HTR-8/SVneo (cell line): ENCODE measurements around the gene CYB5RL.
"Not testable (repeated sequence)": the region's sequence is repeated elsewhere in the genome, so short reads cannot be mapped to it uniquely, and the experiment has no call there.

Experiments used
- DNase-seq: peaks from one replicate; pipeline ENCODE4 v3.0.0; 2011; ENCODE audit warnings: low spot score, mixed read lengths; ENCODE audit not compliant: insufficient read length
- FAIRE-seq: peaks from 2 replicates; lab custom pipeline; 2011; peaks lifted over from hg19 to GRCh38; lab: Jason Lieb, UNC

The CYB5RL gene

DNA sequence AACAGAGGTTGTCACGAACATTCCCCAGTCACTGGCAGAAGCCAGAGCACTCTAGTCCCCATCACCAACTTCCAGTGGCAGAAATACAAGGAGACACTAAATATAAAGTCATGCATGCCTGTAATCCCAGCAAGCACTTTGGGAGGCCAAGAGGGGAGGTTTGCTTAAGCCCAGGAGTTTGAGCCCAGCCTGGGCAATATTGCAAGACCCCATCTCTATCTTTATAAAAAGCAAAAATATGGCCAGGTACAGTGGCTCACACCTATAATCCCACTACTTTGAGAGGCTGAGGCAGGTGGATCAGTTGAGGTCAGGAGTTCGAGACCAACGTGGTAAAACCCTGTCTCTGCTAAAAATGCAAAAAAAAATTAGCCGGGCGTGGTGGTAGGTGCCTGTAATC lies 6.4 kb downstream of the CYB5RL start:
- no peak for FAIRE-seq
- no peak for DNase-seq

DNA sequence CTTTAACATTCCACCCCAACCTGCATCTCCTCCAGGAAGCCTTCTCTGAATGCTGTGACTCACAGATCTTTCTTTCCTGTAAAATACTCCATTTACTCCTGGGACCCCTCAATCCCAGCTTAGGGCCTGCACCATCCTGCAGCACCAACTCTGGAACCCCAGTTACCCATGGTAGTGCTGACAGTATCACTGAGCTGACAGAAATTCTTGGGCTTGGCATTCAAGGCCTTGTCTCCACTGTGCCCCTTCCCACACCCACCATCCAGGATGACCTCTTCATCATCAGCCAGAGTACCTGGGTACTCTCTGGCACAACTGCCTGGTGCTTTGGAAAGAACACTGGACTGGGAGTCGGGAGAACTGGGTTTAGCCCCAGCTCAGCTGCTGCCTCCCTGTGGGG lies 8.3 kb downstream of the CYB5RL start:
- DNase-seq (no peak), FAIRE-seq (no peak)

DNA sequence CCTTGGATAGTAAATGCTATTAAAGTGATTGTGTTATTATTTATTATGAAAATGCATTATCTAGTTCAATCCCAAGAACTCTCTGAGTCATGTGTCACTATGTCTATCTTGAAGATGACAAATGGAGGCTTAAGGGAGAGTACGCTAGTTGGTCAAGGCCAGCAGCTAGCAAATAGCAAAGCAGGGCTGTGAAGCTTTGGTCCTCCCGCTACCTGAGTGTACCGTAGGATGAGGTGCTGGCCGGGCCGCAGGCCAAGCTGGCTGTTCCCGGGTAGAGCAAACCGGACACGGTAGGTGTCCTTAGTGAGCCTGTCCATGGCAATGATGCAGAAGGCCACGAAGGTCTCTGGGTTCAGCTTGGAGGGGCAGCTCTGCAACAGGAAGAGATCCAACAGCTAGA lies 9.3 kb downstream of the CYB5RL start:
- DNase-seq (no peak), FAIRE-seq (no peak)

DNA sequence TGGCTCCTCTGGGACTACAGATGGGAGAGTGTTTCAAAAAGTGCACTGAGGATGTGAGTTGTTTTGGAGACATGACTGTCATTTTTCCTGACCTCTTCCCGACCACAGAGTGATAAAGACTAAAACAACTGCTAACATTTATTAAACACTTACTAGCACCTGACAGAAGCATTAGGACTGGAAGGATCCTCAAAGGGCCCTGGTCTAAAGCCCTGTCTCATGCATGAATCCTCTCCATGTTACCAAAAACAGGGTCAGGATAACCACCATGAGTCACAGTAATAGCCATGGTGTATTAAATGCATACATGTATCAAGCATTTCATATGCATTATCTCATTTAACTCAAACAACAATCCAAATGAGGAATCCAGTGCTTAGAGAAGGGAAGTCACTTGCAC lies 11.5 kb downstream of the CYB5RL start:
- FAIRE-seq (no peak), DNase-seq (no peak)

DNA sequence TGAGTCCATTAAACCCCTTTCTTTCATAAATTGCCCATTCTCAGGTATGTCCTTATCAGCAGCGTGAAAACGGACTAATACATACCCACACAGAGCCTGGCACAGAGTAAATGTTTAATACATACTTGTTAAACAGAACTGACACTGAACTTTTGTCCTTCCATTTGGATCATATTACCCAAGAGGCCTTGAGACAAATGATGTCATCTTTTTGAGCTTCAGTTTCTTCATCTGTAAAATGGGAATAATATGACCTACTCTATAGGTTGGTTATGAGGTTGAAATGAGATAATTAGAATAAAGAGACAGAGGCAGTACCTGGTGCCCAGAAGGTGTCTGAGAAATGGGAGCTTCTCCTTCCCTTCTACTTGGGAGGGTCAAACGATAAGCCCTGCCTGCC lies 13.8 kb downstream of the CYB5RL start:
- DNase-seq = no peak
- FAIRE-seq = no peak

DNA sequence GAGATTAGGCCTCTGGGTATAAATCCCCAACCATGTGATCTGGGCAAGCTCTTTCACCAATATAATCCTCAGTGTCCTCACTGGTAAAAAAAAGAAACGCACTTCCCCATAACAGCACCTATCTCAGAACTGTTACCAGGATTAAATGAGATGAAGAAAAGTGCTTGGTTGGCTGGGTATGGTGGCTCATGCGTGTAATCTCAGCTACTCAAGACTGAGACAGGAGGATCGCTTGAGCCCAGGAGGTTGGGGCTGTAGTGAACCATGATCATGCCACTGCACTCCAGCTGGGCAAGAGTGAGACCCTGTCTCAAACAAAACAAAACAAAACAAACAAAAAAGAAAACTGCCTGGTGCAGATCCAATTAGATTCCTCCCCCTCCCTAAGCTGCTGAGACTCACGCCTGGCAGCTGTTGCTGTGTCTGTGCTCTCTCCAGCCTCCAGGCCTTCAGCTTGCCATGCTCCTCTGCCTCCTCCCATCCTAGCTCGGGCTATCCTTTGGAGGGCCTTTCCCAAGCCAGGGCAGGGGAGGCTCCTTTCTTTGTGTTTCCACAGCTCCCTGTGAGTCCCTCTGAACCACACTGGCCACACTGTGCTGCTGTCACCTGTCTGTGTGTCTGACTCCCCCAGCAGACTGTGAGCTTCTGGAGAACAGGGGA lies 19.0 kb downstream of the CYB5RL start:
- DNase-seq (no peak), FAIRE-seq (no peak)

DNA sequence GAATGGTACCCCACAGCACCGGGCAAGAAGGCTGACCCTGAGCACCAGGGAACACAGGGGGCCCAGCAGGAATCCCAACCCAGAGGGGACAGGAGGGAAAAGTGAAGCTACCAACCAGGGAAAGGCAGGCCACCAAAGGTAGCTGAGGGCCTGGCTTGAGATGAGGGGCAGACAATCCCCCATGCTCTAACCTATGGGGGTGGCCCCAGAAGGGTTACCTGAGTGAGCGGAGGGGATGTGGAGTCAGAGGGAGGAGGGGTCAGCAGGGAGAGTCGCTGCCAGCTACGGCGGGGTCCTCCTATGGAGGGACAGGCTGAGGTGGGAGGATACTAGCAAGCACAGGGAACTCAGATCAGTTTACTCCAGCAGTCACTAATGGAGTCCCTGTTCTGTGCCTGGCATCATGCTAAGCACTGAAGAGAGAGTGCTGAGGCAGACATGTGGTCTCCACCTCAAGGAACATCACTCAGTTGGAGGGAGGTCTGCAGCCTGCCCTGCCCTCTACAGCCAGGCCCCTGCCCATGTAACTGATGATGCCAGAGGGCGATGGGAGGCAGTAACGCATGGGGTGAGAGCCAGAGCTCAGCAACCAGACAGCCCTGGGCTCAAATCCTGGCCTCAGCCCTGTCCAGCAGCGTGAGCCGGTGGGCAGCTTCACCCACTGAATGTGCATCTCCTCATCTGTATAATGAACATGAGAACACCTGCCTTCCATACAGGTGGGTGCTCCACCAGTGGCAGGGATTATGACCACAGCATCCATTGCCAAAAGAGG lies 21.3 kb downstream of the CYB5RL start:
- DNase-seq (no peak), FAIRE-seq (no peak)

DNA sequence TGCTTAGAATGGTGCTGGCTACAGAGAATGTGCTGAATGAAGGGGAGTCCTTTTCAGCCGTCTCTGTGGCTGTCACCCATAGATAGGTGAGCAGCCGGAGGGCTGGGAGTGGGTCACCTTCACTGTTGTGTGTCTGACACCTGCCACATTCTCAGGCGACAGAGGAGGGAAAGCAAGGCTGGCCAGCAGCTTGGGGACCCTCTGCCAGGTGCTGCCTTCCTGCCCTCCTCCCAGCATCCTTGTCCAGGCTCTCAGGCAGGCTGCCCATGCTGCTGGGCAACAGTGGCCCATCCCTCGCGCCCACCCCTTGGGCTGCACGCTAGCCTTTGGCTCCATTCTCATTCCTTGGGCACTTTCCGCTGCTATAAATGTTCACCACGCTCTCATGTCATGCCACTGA lies 22.1 kb downstream of the CYB5RL start:
- DNase-seq = no peak

DNA sequence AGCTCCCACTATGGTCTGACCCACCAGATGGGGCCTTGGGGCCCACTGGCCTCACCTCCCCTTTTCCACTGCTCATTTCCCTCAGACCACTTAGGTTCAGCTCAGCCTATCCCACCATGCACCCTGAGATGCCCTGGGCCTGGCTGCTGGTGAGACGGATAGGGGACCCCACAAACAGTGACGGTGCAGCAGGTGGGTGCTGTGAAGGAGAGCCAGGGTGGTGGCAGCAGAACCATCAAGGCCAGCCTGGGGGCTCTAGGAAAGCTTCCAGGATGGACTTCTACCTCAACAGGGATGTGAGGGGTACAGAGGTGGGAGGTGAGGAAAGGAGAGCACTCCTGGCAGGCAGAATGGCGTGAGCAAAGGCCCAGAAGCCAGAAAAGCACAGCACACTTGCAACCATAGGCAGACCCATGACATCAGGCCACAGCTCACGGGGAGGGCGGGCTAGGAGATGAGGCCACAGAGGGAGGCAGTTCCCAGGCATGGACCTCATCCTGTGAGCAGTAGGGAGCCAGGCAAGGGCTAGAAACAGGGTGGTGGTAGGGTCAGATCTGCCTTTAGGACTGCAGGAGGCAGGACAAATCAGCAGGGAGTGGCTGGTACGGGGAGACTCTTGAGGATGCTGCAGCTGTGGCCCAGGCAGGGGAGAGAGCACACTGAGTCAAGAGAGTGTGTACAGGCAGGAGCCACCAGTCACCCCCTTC lies 23.1 kb downstream of the CYB5RL start:
- no peak for FAIRE-seq
- no peak for DNase-seq

More for the DNA sequence above, 22.1 kb downstream of the CYB5RL start:
- FAIRE-seq = no peak

DNA sequence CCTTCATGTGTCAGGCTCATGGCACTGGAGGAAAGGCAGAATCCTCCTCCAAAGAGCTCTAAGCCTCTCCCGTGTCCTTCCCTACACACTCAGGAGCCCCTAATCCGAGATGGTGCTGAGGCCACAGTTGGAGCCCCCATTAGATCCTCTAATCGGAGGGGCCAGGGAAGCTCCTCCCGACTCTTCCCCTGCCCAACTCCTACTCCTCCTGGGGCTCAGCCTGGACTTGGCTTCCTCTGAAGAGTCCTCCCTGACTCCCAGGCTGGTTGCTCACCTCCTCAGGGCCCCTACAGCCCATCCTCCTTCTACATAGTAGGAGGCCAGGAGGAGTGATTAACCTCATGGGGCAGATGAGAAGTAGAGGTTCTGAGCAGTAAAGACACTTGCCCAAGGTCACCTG lies 25.7 kb downstream of the CYB5RL start:
- FAIRE-seq (no peak), DNase-seq (no peak)

DNA sequence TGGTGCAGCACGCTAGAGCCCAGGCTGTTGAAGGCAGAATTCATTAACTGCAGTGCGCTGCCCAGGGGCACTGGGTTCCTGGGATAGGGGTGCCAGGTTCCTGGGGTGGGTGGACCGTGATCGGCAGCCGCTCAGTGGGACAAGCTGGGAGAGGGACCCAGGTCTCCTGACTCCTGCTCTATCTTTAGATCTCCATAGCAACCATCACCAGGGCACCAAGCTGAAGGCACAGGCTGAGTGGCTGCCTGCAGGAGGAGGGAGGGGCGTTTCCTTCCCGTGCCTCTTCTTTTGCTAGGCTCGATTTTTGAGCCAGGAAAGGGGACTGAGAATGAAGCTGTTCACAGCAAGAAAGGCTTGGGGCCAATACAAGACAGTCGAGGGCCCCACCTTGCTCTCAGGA lies 26.1 kb downstream of the CYB5RL start:
- DNase-seq (no peak), FAIRE-seq (no peak)

DNA sequence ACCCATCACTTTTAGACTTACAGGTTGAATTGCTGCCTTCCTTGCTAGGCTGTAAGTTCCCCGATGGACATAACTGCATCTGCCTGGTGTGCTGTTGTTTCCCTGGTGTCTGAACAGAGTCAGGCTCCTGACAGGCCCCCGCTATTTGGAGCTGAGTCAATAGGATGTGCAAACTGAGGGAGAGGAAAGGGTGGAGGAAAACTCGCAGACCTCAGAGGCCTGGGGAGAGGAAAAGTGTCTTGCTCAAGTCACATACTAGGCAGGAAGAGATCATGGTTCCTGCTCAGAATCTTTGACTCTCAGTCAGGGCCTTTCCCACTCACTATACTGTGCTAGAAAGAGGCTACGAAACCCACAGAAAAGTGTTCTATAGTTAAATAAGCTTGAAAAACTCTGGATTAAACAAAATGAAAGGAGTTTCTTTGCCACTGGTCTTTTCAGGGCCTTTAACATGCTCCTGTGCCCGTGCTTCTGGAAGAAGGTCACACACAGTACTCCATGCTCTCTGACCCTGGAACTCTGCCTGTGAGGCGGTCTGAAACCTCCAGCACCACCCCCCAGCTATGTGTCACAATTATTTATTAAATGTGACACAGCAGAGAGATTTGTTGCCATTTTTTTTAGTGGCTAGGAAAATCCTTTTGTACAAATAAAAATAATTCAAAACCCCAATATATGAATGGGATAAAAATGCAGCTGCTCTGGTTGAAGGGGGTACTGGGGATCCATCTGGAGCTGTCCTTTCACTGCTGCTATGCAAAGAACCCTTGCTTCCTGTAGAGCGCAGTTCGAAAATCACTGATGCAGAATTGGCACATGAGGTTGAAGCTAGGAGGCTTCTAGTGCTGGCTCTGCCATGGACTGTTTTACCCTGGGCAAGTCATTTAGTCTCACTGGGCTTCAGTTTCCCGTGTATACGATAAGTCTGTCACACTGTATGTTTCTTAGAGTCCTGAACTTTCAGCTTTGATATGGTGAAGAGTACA lies 26.9 kb downstream of the CYB5RL start:
- DNase-seq (no peak), FAIRE-seq (no peak)

DNA sequence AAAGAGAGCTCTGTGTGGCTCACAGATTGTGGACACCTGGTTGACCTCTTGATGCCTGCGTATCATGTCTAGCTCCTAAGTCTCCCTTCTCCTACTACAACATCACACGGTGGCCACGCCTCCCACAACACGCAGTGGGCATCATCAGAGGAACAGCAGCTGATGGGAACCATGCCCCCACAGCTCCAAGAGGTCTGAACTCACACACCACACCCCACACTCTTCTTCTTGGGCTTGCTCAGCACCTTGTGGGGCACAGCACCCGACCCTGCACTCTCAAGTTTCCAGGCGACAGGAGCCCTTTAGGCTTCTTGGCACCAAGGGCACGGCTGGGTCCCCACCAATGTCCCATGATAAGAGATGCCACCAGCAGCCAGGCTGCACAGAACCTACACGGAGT lies 28.2 kb downstream of the CYB5RL start:
- DNase-seq = no peak
- no peak for FAIRE-seq

DNA sequence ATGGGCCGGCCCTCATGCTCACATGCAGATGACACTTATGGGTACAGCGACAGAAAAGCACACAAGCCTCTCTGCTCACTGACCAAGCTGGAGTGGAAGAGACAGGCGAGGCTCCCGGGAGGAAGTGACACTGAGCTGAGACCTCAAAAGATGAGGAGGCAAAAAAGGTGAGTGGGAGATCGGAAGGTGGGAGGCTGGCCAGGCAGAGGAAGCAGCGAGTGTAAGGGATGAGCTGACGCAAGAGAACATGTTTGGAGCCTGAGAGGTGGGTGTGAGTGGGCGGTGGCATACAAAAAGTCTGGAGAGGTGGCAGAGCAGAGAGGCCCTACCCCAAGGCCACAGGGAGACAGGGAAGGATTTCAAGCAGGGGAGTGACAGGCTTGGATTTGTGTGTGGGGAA lies 28.8 kb downstream of the CYB5RL start:
- DNase-seq (no peak), FAIRE-seq (no peak)

DNA sequence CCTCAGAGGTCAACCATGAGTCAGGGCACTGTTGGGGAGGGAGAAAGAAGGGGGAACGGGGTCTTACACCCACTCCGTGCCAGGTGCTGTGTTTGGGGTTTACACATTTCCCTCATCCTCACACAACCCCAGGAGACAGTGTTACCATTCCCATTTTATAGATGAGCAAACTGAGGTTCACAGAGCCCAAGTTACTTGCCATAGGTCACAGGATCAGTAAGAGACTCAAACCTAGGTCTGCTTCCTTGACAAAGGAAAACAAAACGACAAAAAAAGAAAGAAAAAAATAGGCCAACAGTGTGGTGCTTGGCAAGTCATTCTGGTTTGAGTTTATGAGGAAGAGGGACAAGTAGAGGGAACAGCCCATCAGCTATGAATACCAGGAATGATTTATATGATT lies 30.8 kb downstream of the CYB5RL start:
- no peak for DNase-seq
- FAIRE-seq = no peak

DNA sequence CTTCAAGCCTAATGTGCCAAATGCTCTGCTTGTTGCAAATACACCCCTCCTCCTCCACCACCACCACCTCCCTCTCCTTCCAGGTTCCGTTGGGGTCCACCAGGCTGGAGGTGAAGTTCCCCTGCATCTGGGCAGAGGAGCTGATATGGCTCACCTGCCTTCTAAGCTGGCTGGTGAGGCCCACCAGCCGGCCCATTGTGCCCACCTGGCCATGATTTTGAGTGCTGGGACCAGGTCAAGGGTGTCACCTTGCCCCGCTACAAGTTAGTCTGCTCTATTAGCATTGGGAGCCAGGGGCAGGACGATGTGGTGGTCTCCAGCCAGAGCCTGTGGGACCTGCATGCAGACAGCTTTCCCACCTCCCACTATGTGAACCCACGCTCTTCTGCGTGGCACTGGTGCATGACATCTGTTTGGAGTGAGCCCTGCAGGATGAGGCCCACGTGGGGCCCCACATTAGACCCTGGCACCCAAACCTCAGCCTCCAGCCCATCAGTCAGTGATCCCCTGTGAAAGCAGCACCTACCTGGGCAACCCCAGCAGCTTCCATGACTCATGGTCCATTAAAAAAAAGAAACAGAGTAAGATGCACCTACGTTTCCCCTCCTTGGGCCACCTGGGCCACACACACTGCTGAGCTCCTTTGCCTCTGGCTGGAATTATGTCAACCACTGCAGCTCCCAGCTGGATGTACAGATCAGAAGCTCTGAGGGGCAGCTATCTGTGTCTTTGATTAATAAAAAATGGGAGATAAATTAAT lies 31.4 kb downstream of the CYB5RL start:
- no peak for FAIRE-seq
- DNase-seq = no peak

DNA sequence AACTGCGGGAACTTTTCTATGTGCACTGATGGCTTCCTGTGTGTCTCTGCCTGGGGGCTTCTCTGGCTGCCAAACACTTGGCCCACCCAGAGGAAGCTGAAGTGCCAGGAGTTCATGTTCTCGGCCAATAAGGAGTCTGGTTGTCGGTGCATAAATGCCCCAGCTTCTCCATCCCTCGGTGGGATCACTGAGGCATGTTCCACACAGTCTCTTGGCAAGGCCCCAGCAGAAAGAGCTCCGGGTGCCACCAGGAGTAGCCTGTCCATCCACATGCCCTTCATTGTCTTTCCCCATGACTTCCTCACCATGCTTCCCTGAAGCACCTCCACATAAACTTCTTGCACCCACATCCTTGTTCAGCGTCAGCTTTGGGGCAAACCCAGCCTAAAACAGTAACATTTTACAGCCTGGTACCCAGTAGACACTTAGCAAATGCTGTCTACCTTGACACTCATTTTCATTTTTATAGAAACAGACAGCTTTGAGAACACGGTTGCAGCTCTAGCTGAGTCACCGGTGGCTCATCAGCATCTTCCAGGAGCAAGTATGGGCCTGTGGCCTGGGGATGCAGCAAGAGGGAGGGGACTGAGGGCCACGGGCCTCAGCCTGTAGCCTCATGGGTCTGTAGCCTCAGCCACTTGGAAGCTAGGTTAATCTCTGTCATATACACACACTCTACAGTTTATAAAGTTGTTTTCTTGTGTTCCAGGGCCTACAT lies 32.2 kb downstream of the CYB5RL start:
- FAIRE-seq = no peak
- peak; percentile 37 for DNase-seq

DNA sequence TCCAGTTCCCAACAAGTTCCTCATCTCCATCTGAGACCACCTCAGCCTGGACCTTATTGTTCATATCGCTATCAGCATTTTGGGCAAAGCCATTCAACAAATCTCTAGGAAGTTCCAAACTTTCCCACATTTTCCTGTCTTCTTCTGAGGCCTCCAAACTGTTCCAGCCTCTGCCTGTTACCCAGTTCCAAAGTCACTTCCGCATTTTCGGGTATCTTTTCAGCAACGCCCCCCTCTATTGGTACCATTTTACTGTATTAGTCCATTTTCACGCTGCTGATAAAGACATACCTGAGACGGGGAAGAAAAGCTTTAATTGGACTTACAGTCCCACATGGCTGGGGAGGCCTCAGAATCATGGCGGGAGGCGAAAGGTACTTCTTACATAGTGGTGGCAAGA lies 33.5 kb downstream of the CYB5RL start:
- not testable (repeated sequence) for FAIRE-seq, DNase-seq

DNA sequence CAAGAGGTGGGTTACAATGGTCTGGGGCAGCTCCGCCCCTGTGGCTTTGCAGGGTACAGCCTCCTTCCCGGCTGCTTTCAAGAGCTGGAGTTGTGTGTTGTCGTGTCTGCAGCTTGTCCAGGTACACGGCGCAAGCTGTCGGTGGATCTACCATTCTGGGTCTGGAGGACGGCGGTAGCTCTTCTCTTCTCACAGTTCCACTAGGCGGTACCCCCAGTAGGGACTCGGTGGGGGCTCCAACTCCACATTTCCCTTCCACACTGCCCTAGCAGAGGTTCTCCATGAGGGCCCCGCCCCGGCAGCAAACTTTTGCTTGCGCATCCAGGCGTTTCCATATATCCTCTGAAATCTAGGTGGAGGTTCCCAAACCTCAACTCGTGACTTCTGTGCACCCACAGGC lies 34.7 kb downstream of the CYB5RL start:
- FAIRE-seq = no peak

More for the DNA sequence above, 34.7 kb downstream of the CYB5RL start:
- DNase-seq = no peak
